ENCODE measurements around the gene EFNA5.

EFNA5 gene

GRCh38 chr5:107598958-107599357, 71.8 kb downstream of the EFNA5 start:
- no peak overlapping the region for H3K4me3 ChIP-seq
- H3K9me3 ChIP-seq (ENCODE audit: low read depth, low read length), result no peaks in the 10 kb centered on the region
- no peaks in the 10 kb centered on the region for H3K36me3 ChIP-seq (ENCODE audit: insufficient read depth, low read length)
- TF ChIP-seq POLR2AphosphoS5 (IDR thresholded peaks at IDR 0.05; ENCODE audit: borderline replicate concordance, low read depth, low read length) (no peak), EZH2 (IDR thresholded peaks at IDR 0.05) (no peak), FOXP2 (optimal IDR thresholded peaks at IDR 0.05; ENCODE audit: control extremely low read depth, extremely low read length, insufficient read depth) (no peak)
- H3K27ac ChIP-seq, result no peak overlapping the region
- DNase-seq (ENCODE audit: low read depth, low spot score), result no peak
- H3K9ac ChIP-seq (ENCODE audit: insufficient read length), result no peak overlapping the region

- H3K4me3 ChIP-seq, result no peak overlapping the region
- no peak overlapping the region for H3K27ac ChIP-seq
- no peaks in the 10 kb centered on the region for H3K9me3 ChIP-seq (ENCODE audit: low read depth, low read length)
- TF ChIP-seq FOXP2 (optimal IDR thresholded peaks at IDR 0.05; ENCODE audit: control extremely low read depth, extremely low read length, insufficient read depth) (no peak), POLR2AphosphoS5 (IDR thresholded peaks at IDR 0.05; ENCODE audit: borderline replicate concordance, low read depth, low read length) (no peak), EZH2 (IDR thresholded peaks at IDR 0.05) (no peak)
- no peak for DNase-seq (ENCODE audit: low read depth, low spot score)
- H3K9ac ChIP-seq (ENCODE audit: insufficient read length), result no peak overlapping the region
- no peaks in the 10 kb centered on the region for H3K36me3 ChIP-seq (ENCODE audit: insufficient read depth, low read length)
These were observed 72.9 kb downstream of the EFNA5 start for GRCh38 chr5:107597803-107598202.

- Histone ChIP-seq H3K9ac (ENCODE audit: insufficient read length) (no peak overlapping the region), H3K36me3 (ENCODE audit: insufficient read depth, low read length) (no peaks in the 10 kb centered on the region), H3K9me3 (ENCODE audit: low read depth, low read length) (no peaks in the 10 kb centered on the region), H3K27ac (no peak overlapping the region), H3K4me3 (no peak overlapping the region)
- no peak for TF ChIP-seq FOXP2 (optimal IDR thresholded peaks at IDR 0.05; ENCODE audit: control extremely low read depth, extremely low read length, insufficient read depth)
- no peak for TF ChIP-seq EZH2 (IDR thresholded peaks at IDR 0.05)
- DNase-seq (ENCODE audit: low read depth, low spot score), result no peak
These were observed 73.5 kb downstream of the EFNA5 start for GRCh38 chr5:107597247-107597646.

GRCh38 chr5:107594253-107595045, 76.3 kb downstream of the EFNA5 start:
- no peak overlapping the region for H3K9ac ChIP-seq (ENCODE audit: insufficient read length)
- H3K4me3 ChIP-seq, result no peak overlapping the region
- TF ChIP-seq FOXP2 (optimal IDR thresholded peaks at IDR 0.05; ENCODE audit: control extremely low read depth, extremely low read length, insufficient read depth) (no peak), EZH2 (IDR thresholded peaks at IDR 0.05) (no peak), POLR2AphosphoS5 (IDR thresholded peaks at IDR 0.05; ENCODE audit: borderline replicate concordance, low read depth, low read length) (no peak)
- H3K27ac ChIP-seq, result no peak overlapping the region
- H3K9me3 ChIP-seq (ENCODE audit: low read depth, low read length), result no peaks in the 10 kb centered on the region
- DNase-seq (ENCODE audit: low read depth, low spot score), result no peak
- no peaks in the 10 kb centered on the region for H3K36me3 ChIP-seq (ENCODE audit: insufficient read depth, low read length)

- Histone ChIP-seq H3K36me3 (ENCODE audit: insufficient read depth, low read length) (no peaks in the 10 kb centered on the region), H3K4me3 (no peak overlapping the region), H3K9me3 (ENCODE audit: low read depth, low read length) (no peaks in the 10 kb centered on the region), H3K9ac (ENCODE audit: insufficient read length) (no peak overlapping the region), H3K27ac (no peak overlapping the region)
- TF ChIP-seq POLR2AphosphoS5 (IDR thresholded peaks at IDR 0.05; ENCODE audit: borderline replicate concordance, low read depth, low read length) (no peak), FOXP2 (optimal IDR thresholded peaks at IDR 0.05; ENCODE audit: control extremely low read depth, extremely low read length, insufficient read depth) (no peak), EZH2 (IDR thresholded peaks at IDR 0.05) (no peak)
- DNase-seq (ENCODE audit: low read depth, low spot score), result no peak
These were observed 77.7 kb downstream of the EFNA5 start for GRCh38 chr5:107593009-107593408.

GRCh38 chr5:107592515-107592914, 78.2 kb downstream of the EFNA5 start:
- no peak overlapping the region for H3K9ac ChIP-seq (ENCODE audit: insufficient read length)
- no peak for DNase-seq (ENCODE audit: low read depth, low spot score)
- no peak overlapping the region for H3K27ac ChIP-seq
- H3K36me3 ChIP-seq (ENCODE audit: insufficient read depth, low read length), result no peaks in the 10 kb centered on the region
- H3K4me3 ChIP-seq, result no peak overlapping the region
- H3K9me3 ChIP-seq (ENCODE audit: low read depth, low read length), result no peaks in the 10 kb centered on the region
- TF ChIP-seq EZH2 (IDR thresholded peaks at IDR 0.05) (no peak), FOXP2 (optimal IDR thresholded peaks at IDR 0.05; ENCODE audit: control extremely low read depth, extremely low read length, insufficient read depth) (no peak), POLR2AphosphoS5 (IDR thresholded peaks at IDR 0.05; ENCODE audit: borderline replicate concordance, low read depth, low read length) (no peak)

GRCh38 chr5:107590686-107591085, 80.1 kb downstream of the EFNA5 start:
- H3K9me3 ChIP-seq (ENCODE audit: low read depth, low read length), result no peaks in the 10 kb centered on the region
- no peak overlapping the region for H3K4me3 ChIP-seq
- no peak for TF ChIP-seq FOXP2 (optimal IDR thresholded peaks at IDR 0.05; ENCODE audit: control extremely low read depth, extremely low read length, insufficient read depth)
- TF ChIP-seq POLR2AphosphoS5 (IDR thresholded peaks at IDR 0.05; ENCODE audit: borderline replicate concordance, low read depth, low read length), result no peak
- TF ChIP-seq EZH2 (IDR thresholded peaks at IDR 0.05), result no peak
- no peak overlapping the region for H3K9ac ChIP-seq (ENCODE audit: insufficient read length)
- H3K27ac ChIP-seq, result no peak overlapping the region
- H3K36me3 ChIP-seq (ENCODE audit: insufficient read depth, low read length), result no peaks in the 10 kb centered on the region
- DNase-seq (ENCODE audit: low read depth, low spot score), result no peak

- H3K9me3 ChIP-seq (ENCODE audit: low read depth, low read length), result no peaks in the 10 kb centered on the region
- H3K36me3 ChIP-seq (ENCODE audit: insufficient read depth, low read length), result no peaks in the 10 kb centered on the region
- no peak overlapping the region for H3K27ac ChIP-seq
- H3K9ac ChIP-seq (ENCODE audit: insufficient read length), result no peak overlapping the region
- no peak for TF ChIP-seq POLR2AphosphoS5 (IDR thresholded peaks at IDR 0.05; ENCODE audit: borderline replicate concordance, low read depth, low read length)
- no peak for TF ChIP-seq FOXP2 (optimal IDR thresholded peaks at IDR 0.05; ENCODE audit: control extremely low read depth, extremely low read length, insufficient read depth)
- TF ChIP-seq EZH2 (IDR thresholded peaks at IDR 0.05), result no peak
- no peak overlapping the region for H3K4me3 ChIP-seq
- no peak for DNase-seq (ENCODE audit: low read depth, low spot score)
These were observed 81.1 kb downstream of the EFNA5 start for GRCh38 chr5:107589520-107590193.

Measured in SK-N-MC (cell line).